Stimulated activated CD4-positive, alpha-beta T cell treated with anti-CD3 and anti-CD28 coated beads, Interleukin-1b, Interleukin-23, amount 100 ng/mL, for 1 hour (primary cell): ENCODE results near the gene NCOA3.
"Not testable (repeated sequence)": the region's sequence is repeated elsewhere in the genome, so short reads cannot be mapped to it uniquely, and the experiment has no call there.

Experiments
- DNase-seq, 2 donors: peaks; one replicate each; pipeline ENCODE4 v3.0.0-alpha.2; 2020; ENCODE audit warnings: low read depth in 2 of 2

Gene NCOA3

DNA sequence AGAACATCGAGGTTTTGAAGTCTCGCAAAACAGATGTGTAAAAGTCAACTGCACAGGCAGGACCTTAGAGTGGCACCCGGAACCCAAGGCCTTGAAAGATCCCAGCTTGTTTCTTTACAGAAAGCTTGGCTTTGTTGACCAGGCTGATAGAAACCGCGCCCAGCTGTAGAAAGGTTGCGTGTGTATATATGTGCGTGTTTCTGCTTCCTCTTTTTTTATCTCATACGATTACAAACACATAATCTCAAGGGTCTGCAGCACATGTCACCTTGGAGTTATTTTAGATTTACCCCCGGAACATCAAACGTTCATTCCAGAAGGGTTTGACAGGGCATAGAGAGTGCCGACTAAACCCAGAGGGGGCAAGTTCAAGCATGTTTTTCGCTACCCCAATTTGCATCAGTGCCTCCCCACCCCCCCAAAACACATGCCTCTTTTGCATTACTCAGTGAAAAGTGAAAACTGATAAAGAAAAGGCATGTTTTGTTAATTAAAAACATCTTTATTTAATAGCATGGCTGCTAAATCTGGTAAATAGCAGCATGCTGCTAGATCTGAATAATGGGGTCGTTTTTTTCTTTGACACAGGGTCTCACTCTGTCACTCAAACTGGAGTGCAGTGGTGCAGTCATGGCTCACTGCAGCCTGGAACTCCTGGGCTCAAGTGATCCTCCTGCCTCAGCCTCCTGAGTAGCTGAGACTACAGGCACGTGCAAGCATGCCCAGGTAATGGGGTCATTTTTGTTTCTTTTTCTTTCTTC, 33.2 kb upstream of the NCOA3 start:
- no peak for DNase-seq

DNA sequence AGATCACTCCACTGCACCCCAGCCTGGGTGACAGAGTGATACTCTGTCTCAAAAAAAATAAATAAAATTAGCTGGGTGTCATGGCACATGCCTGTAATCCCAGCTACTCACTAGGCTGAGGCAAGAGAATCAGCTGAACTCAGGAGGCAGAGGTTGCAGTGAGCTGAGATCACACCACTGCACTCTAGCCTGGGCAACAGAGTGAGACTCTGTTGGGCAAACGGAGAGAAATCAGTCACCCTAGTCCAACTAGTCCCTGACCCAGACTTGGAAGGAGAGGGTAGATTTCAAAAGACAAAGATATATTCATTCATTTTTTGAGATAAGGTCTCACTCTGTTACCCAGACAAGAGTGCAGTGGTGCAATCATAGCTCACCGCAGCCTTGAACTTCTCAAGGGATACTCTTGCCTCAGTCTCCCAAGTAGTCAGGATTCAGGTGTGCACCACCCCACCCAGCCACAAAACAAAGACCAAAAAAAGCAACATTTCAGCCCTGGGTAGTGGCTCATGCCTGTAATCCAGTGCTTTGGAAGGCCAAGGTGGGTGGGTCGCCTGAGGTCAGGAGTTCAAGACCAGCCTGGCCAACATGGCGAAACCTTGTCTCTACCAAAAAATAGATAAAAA, 26.2 kb upstream of the NCOA3 start:
- DNase-seq: no peak

DNA sequence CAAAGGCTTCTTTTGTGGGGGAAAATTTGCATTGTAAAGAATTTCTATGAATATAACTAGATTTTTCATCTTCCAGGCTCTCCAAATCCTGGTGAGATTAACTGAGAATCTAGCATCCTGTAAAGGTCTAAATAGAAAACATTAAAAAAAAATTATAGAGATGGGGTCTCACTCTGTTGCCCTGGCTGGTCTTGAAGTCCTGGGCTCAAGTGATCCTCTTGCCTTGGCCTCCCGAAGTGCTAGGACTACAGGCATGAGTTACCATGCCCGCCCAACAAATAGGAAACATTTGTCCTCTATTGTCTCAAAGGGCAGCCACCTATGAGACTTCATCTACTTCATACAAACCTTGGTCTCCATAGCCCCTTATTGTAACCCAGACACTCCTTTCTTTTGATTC, 25.2 kb upstream of the NCOA3 start:
- no peak for DNase-seq

DNA sequence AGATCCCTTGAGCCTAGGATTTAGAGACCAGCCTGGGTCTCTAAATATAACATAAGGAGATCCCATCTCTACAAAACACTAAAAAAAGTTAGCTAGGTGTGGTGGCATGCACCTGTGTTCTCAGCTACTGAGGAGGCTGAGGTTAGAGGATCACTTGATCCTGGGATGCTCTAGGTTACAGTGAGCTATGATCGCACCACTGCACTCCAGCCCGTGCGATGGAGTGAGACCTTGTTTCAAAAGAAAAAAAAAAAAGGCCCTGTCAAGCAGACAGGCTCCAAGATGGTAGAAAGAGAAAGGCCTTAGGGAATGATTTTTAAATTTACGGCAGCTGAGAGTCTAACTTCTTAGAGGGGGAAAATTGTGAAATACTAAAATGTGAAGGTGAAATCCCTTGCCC, 22.6 kb upstream of the NCOA3 start:
- no peak for DNase-seq

DNA sequence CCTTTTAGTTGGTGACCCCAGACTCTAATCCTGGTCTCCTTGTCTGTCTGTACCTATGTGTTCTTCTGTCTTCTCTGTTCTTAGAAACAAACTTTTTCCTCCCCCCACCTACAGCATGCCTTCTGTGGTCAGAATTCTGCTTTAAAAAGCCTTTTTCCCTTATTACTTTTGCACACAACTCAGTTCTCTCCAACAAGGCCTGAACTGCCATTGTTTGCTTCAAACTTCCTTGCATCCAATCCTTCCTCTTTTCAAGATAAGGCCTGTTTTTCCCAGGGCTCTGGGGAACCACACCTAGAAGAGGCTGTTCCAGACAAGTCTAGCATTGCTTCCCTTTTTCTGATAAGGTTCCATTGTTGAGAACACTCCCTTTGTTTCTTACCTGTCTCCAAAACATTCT, 22.2 kb upstream of the NCOA3 start:
- DNase-seq: no peak

DNA sequence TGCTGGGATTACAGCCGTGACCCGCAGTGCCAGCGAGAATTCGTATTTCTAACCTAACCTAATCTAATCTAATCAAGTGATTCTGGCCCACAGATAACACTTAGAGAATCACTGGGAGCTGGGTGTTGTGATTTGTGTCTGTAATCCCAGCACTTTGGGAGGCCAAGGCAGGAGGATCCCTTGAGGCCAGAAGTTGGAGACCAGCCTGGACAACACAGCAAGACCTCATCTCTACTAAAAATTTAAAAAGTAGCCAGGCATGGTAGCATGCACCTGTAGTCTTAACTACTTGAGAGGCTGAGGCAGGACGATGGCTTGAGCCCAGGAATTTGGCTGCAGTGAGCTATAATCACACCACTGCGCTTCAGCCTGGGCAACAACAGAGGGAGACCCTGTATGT, 21.4 kb upstream of the NCOA3 start:
- no peak for DNase-seq

DNA sequence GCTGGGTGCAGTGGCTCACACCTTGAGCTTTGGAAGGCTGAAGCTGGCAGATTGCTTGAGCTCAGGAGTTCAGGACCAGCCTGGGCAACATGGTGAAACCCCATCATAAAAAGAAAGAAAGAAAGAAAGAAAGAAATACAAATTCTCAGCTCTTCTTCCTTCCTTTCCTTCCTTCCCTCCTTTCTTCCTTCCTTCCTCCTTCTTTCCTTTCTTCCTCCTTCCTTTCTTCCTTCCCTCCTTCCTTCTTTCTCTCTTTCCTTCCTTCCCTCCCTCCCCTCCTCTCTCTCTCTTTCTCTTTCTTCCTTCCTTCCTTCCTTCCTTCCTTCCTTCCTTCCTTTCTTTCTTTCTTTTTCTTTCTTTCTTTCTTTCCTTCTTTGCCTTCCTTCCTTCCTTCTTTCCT, 21.0 kb upstream of the NCOA3 start:
- no peak for DNase-seq

DNA sequence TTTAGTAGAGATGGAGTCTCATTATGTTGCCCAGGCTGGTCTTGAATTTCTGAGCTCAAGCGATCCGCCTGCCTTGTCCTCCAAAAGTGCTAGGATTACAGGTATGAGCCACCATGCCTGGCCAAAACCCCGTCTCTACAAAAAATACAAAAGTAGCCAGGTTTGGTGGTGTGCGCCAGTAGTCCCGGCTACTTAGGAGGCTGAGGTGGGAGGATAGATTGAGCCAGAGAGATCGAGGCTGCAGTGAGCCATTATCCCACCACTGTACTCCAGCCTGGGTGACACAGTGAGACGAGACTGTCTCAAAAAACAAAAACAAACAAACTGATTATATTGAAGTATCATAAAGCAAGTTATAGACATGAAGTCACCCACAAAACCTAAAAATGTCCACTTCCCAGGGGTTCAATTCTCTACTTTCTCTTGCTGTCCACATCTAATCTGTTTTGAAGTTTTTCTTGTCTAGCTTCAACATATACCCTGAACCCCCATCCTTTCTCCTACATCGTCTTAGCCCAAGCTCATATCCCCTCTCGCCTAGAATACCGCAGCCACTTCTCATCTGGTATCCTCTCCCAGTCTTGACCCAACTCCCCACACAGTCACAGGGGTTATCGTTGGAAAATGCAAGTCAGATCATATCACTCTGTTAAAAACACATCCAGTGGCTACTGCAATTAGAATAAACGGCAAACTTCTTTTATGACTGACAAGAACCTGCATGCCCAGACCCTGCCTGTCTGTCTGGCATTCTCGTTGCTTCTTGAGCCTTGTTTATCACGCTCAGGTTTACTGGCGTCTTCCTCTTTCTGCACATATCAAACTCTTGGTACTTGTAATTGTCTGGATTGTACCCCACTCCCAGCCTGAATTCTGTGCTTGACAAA, 20.1 kb upstream of the NCOA3 start:
- no peak for DNase-seq

DNA sequence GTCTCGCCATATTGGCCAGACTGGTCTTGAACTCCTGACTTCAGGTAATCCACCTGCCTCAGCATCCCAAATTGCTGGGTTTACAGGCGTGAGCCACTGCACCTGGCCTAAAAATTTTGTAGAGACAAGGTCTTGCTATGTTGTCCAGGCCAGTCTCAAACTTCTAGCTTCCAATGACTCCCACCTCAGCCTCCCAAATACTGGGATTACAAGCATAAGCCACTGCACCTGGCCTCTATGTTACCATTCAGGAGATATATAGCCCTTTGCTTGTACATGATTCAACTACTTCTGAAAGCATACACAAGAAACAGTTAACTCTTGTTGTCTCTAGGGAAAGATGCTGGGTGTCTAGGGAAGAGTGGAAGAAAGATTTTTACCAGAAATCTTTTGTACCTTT, 19.0 kb upstream of the NCOA3 start:
- DNase-seq: no peak

DNA sequence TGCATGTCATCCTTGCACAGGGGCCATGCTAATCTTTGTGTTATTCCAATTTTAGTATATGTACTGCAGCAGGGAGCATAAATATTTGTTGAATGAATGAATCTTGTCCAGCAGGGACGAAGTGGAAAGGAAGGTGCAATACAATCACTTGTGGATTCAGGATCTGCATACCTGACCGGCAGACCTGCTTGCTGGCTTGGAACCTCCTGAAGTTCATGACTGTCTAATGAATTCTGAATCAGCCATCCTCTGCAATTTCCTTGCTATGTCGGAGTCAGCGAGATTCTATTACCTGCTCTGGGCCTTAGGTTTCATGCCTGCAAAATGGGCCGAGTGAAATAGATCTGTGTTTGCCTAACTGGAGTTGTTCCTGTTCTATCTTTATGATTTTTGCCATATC, 17.4 kb upstream of the NCOA3 start:
- no peak for DNase-seq

DNA sequence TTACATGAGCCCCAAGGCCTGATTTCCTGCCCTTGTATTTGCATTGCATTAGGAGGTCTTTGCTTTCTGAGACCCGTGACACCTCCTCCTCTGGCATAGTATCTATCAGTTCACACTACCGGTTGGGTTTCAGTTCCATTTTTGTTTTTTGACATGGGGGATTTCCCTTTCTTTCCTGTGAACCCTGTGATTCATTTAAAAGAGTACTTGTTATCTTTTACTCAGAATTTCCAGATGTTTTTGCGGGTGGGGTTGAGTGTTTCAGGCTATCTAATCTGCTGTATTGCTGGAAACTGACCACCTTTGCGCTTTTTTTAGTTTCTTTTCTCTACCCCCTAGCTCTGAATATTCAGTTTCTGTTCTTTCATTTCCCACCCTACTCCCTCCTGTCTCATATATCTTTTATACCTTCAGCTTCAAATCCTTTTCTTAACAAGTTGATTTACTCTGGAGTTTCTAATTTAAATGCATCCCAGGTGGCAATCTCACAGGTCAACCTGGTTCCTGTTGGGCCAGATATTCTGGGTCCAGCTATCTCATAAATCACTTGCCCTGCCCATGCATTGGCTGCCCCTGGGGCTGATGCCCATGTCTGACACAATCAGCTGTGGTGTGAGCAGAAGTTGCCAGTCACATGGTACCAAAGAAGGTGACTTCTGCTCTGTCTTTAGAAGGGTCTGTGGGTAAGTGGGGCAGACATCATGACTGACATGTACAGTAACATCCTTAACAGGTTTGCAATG, 14.3 kb upstream of the NCOA3 start:
- peak; percentile 14 to 33 for DNase-seq

DNA sequence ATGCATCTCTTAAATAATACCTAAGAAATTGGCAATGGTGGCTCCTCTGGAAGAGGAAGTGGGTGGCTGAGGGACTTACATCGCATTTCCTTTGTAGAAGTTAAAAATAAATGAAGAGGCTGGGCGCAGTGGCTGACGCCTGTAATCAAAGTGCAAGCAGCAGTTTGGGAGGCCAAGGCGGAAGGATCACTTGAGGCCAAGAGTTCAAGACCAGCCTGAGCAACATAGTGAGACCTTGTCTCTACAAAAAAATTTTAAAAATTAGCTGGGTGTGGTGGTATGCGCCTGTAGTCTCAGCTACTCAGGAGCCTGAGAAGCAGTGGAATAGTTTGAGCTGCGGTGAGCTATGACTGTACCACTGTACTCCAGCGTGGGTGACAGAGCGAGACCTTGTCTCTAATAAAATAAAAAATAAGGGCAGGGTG, 12.2 kb upstream of the NCOA3 start:
- DNase-seq: no peak

DNA sequence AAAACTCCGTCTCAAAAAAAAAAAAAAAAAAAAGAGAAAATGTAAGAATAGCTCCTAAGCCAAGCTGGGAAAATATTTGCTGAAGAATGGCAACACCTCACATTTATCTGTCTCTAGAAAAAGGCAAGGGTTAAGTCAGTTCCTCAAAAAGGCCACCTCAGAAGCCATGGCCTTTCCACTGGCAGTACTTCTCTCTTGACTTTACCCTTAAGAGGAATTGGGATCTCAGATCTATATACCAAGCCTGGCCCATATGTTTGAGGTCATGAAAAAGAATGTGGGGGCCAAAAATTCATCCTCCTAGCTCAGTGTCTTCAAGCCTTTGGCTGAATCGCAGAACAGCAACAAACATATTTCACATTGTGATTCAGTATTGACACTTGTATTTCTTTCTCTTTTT, 10.9 kb upstream of the NCOA3 start:
- DNase-seq: no peak

DNA sequence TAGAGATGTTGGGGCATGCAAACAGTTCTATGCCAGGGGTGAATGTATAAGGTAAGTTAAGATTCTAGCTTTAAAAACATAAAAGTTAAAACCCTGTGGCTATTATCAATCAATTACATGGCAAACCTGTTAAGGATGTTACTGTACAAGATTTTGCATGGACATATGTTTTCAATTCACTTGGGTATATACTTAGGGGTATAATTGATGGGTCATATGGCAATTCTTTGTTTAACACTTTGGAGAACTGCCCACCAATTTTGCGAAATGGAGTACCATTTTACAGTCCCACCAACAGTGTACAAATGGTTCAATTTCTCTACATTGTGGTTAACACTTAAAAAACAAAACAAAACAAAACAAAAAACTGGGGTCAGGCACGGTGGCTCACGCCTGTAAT, 9.4 kb upstream of the NCOA3 start:
- DNase-seq: no peak

DNA sequence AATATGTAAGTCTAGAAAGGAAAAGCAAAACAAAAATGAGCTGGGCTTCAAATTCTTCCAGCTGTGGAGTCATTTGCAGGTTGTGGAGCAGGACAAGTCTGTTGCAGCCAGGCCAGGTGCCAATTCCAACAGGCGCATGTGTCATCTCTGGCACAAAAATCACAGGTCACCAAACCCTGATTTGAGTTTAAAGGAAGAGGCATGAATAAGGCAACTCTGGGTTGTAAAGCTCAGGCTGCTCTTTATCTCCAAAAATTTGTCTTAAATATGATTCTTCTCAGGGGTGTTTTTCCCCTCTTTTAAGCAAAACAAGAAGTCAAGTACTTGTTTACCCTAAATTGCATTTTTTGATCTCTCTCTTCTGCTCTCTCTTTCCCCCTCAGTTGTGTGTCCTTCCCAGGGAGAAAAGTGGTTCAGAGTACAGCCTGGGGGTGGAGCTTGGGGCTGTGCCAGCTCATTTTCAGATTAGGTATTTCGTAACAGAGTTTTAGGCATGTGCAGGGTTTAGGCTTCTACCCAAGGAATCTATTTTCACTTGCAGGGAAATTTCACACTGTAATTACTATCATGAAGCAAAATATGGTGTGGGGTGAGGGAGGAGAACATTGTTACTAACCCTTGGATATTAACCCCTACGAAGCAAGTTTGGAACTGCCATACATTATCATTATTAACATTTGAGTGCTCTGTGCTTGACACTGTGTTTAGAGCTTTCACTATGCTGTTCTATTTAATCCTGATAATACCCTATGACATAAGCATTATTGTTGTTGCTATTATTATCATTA, 8.3 kb upstream of the NCOA3 start:
- peak in 1 of 2 donors; percentile 43 for DNase-seq

DNA sequence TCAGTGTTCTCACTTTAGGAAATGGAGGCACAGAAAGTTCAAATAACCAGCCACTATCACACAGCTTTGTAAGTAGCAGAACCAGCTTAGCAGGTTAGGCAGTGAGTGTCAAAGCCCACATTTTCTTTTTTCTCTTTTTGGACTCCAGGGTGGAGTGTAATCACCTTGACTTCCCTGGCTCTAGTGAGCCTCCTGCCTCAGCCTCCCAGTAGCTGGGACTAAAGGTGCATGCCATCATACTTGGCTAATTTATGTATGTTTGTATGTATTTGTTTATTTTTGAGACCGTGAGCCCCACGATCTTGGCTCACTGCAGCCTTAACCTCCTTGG, 7.8 kb upstream of the NCOA3 start:
- DNase-seq: no peak

DNA sequence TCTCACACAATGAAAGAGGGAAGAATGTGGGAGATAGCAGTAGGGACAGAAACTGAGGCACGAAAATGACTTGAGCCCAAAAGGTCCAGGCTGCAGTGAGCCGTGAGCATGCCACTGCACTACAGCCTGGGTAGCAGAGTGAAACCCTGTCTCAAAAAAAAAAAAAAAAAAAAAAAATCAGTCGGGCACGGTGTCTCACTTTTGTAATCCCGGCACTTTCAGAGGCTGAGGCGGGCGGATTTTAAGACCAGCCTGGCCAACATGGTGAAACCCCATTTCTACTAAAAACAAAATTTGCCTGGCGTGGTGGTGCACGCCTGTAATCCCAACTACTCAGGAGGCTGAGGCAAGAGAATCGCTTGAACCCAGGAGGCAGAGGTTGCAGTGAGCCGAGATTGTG, 7.1 kb upstream of the NCOA3 start:
- DNase-seq: not testable (repeated sequence)

DNA sequence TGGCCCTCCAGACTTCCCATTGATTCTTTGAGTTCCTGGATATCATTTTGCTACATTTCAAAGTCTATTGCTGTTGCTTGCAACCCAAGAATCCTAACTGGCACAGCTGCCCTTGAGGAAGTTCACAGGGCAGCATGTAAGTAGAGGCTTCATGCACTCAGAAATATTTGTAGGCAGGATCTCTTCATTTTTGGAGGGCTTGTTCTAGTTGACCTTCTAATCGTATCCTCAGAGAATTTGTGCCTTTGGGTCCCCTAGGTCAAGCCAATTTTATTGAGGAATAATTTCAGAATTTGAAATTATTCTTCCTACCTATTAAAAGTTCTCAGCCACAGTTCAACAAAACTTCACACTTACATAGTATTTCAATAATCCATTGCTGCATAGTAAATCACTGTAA, 5.6 kb upstream of the NCOA3 start:
- DNase-seq: no peak

DNA sequence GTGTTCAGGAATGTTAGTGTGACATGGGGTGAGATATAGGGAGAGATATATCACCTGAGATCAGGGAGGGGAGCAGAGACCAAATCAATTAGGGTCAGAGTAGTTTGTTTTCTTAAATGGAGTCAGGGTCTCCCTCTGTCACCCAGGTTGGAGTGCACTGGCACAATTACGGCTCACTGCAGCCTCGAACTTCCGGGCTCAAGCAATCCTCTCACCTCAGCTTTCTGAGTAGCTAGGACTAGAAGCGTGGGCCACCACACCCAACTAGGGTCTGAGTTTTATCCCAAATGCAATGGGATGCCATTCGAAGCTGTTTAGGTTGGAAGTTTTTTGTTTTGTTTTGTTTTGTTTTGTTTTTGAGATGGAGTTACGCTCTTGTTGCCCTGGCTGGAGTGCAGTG, 3.1 kb upstream of the NCOA3 start:
- DNase-seq: no peak

DNA sequence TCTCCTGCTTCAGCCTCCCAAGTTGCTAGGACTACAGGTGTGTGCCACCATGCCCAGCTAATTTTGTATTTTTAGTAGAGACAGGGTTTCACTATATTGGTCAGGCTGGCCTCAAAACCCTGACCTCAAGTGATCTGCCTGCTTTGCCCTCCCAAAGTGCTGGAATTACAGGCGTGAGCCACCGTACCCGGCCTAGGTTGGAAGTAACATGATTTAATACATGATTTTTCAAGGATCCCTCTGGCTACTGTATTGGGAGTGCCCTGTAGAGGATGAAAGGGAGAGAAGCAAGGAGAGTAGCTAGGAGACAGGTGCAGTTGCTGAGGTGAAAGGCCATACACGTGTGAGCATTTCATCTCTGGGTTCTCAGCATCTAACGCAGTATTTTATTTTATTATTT, 2.6 kb upstream of the NCOA3 start:
- no peak for DNase-seq

DNA sequence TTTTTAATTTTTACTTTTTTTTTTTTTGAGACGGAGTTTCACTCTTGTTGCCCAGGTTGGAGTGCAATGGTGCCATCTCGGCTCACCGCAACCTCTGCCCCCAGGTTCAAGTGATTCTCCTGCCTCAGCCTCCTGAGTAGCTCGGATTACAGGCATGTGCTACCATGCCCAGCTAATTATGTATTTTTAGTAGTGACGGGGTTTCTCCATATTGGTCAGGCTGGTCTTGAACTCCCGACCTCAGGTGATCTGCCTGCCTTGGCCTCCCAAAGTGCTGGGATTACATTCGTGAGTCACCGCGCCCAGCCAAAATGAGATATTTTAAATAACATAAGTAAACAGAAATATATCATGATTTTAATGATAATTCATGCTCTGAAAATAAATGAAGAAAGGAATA, 1.6 kb upstream of the NCOA3 start:
- DNase-seq: not testable (repeated sequence)
